Heart left ventricle (tissue), 16 donors: ENCODE results near the gene COL6A2. TPM values are rescaled to one million over a fixed set of nuclear protein-coding genes. Genes with fewer than 3 reads are reported as not detected.
A peak's percentile ranks its signal among the peaks of the same experiment; 100 is the strongest.
"Not testable (repeated sequence)": the region's sequence is repeated elsewhere in the genome, so short reads cannot be mapped to it uniquely, and the experiment has no call there.

Experiments used
- ATAC-seq, 4 donors: fragments of 200-7000 bp; cut with Tn5 transposase; one replicate each; pipeline ENCODE4 v1.9.1; 2020 to 2022; ENCODE audit warnings: moderate library complexity in 4 of 4, mild to moderate bottlenecking in 3 of 4, moderate number of reproducible peaks in 1 of 4
- DNase-seq, 5 donors: peaks; one replicate each; pipeline ENCODE4 v3.0.0-alpha.2; 2020
- H3K27ac ChIP-seq, 12 donors: fragments of 200-600 bp; sonication (generic) in 4 of 12; one replicate each; pipeline versions ENCODE4 v1.5.0 to v1.8.0; 2016 to 2022; ENCODE audit warnings: mild to moderate bottlenecking in 2 of 12
- H3K27me3 ChIP-seq, 9 donors: fragments of 200-600 bp; sonication (generic) in 2 of 9; one replicate each; pipeline versions ENCODE4 v1.5.1 to v1.8.0; 2016 to 2022; ENCODE audit warnings: mild to moderate bottlenecking in 3 of 9
- H3K36me3 ChIP-seq, 9 donors: fragments of 200-600 bp; sonication (generic) in 2 of 9; one replicate each; pipeline versions ENCODE4 v1.5.0 to v1.8.0; 2018 to 2022; ENCODE audit warnings: mild to moderate bottlenecking in 2 of 9
- H3K4me1 ChIP-seq, 12 donors: fragments of 200-600 bp; sonication (generic) in 4 of 12; one replicate each; pipeline versions ENCODE4 v1.5.0 to v1.8.0; 2016 to 2022; ENCODE audit warnings: mild to moderate bottlenecking in 3 of 12
- H3K4me3 ChIP-seq, 12 donors: fragments of 200-600 bp; sonication (generic) in 4 of 12; one replicate each; pipeline versions ENCODE4 v1.5.0 to v1.8.0; 2017 to 2022; ENCODE audit warnings: mild to moderate bottlenecking in 9 of 12, moderate library complexity in 4 of 12
- H3K9me3 ChIP-seq, 12 donors: fragments of 200-600 bp; sonication (generic) in 4 of 12; one replicate each; pipeline versions ENCODE4 v1.5.0 to v1.8.0; 2016 to 2022; ENCODE audit warnings: mild to moderate bottlenecking in 1 of 12
- CTCF ChIP-seq, 12 donors: fragments of 200-600 bp; sonication (generic) in 4 of 12; IDR thresholded peaks; one replicate each; pipeline versions ENCODE4 v1.5.0 to v1.8.0; 2018 to 2022; ENCODE audit warnings: antibody characterized with exemption in 12 of 12, mild to moderate bottlenecking in 5 of 12
- POLR2A ChIP-seq, 2 donors: fragments of 450-650 bp; IDR thresholded peaks; one replicate each; pipeline ENCODE4 v1.6.1; 2017; ENCODE audit warnings: antibody characterized with exemption in 2 of 2, mild to moderate bottlenecking in 2 of 2, moderate library complexity in 2 of 2
- WGBS, 4 donors: extraction: QIAGEN DNeasy Blood & Tissue Kit in 2 of 4; methylation state at CpG; one replicate each; pipeline versions ENCODE4 v1.1.5 to v1.1.7; 2013 to 2018; 5-methylcytosine and 5-hydroxymethylcytosine counted together
- intact Hi-C, 10 donors: fragments of 100-400 bp; cut with DNase I; formaldehyde crosslinking; loops; one replicate each; pipeline versions ENCODE4 v1.11.1 to v1.14.2; 2022
- polyA plus RNA-seq, 2 donors: library from polyadenylated mRNA; stranded (reverse); fragments of 200-250 nt; gene quantifications; one replicate each; pipeline ENCODE4 v1.2.3, GENCODE V29; 2013
- total RNA-seq, 9 donors: library from RNA; depleted of rRNA in 2 of 9; stranded (reverse); fragments of >200 nt in 2 of 9; fragmentation: NEBNext Ultra II Directional in 3 of 9; extraction: Animal tissue kit (Norgen Biotek cat#: 25700) in 3 of 9; gene quantifications; one replicate each; pipeline versions ENCODE4 v1.1.0 to v1.2.4, GENCODE V29; 2016 to 2023
- donor health status: ischemic (EF 13 %, LVEDD 7.1; RV severe dilation, severe dysfunction).
- donor health status: healthy with polysubstance abuse.
- donor health status: DM: no; HTN: yes; CAD: no.
- donor health status: DM: no; HTN: no; CAD: no.
- donor health status: ischemic (EF 25% LVEDD 6.9; RV normal size, moderate dysfunction).
- donor health status: ischemic (EF 25% LVEDD 5.7; RV mildly dilated, moderate dysfunction).
- donor health status: healthy.
- donor health status: DM: yes; HTN: yes; CAD: no.
- donor health status: ischemic (EF 35%, LVEDD 5.7; RV mildly dilated, moderate dysfunction).
- donor health status: nonischemic (EF 11% LVEDD 7.7; RV severe dilation, severe dysfunction).
- donor health status: DM: yes; HTN: yes; CAD: no.
- donor health status: PGD.
- donor health status: ischemic (EF 29% LVEDD 5.4; RV normal size, mild dysfunction).
- donor health status: nonischemic (EF 23%, LVEDD 6.1; RV moderate dilation, normal function).

COL6A2 gene
- total and polyA plus RNA-seq, 11 donors = 118 to 484 (median 158) TPM

- peak overlapping the region; percentile 39 to 92 (median 80) for H3K27ac ChIP-seq
- TF ChIP-seq POLR2A (IDR thresholded peaks at IDR 0.05) = no peak
- no peak for TF ChIP-seq CTCF (IDR thresholded peaks at IDR 0.05)
- peaks cover 0 to 44% (median 20%) of the 10 kb centered on the region in 12 donors for H3K4me1 ChIP-seq
- no peaks in the 10 kb centered on the region for H3K36me3 ChIP-seq
- peaks cover 0 to 11% (median 2%) of the 10 kb centered on the region in 12 donors for H3K9me3 ChIP-seq
- no peak overlapping the region for H3K4me3 ChIP-seq
- ATAC-seq (no peak), DNase-seq (no peak)
- intact Hi-C loops = loop anchor here in 1 of 10 donors (5.0 kb wide), 1 partner anchor 75 kb away; the partner anchor contains the start of gene COL6A1
- whole genome bisulfite sequencing, 4 donors = 73 to 83% (median 75%) methylated on average over 17 to 27 of the region's 27 CpGs
- peaks cover 0 to 6% (median 0%) of the 10 kb centered on the region in 9 donors for H3K27me3 ChIP-seq
Observed at GRCh38 chr21:46057111-46057709, 40.7 kb upstream of the COL6A2 start.

- peak overlapping the region in 8 of 12 donors; percentile 74 to 92 (median 80) for H3K27ac ChIP-seq
- peaks cover 0 to 44% (median 20%) of the 10 kb centered on the region in 12 donors for H3K4me1 ChIP-seq
- H3K4me3 ChIP-seq = no peak overlapping the region
- peaks cover 0 to 6% (median 0%) of the 10 kb centered on the region in 9 donors for H3K27me3 ChIP-seq
- ATAC-seq = no peak
- intact Hi-C loops = loop anchor here in 1 of 10 donors (5.0 kb wide), 1 partner anchor 75 kb away; the partner anchor contains the start of gene COL6A1
- DNase-seq = peak in 1 of 5 donors; percentile 52
- H3K36me3 ChIP-seq = no peaks in the 10 kb centered on the region
- TF ChIP-seq POLR2A (IDR thresholded peaks at IDR 0.05) (no peak), CTCF (IDR thresholded peaks at IDR 0.05) (no peak)
- WGBS, 4 donors = 86 to 94% (median 90%) methylated on average over 23 of the region's 23 CpGs
- H3K9me3 ChIP-seq = peaks cover 0 to 15% (median 2%) of the 10 kb centered on the region in 12 donors
Observed at GRCh38 chr21:46057710-46058241, 40.1 kb upstream of the COL6A2 start.

GRCh38 chr21:46058431-46059145 lies 39.3 kb upstream of the COL6A2 start:
- H3K4me1 ChIP-seq = peaks cover 0 to 44% (median 20%) of the 10 kb centered on the region in 12 donors
- H3K9me3 ChIP-seq = peaks cover 0 to 23% (median 3%) of the 10 kb centered on the region in 12 donors
- peak overlapping the region in 1 of 12 donors; percentile 92 for H3K27ac ChIP-seq
- ATAC-seq (no peak), DNase-seq (no peak)
- intact Hi-C loops = loop anchor here in 1 of 10 donors (5.0 kb wide), 1 partner anchor 76 kb away; the partner anchor contains the start of gene COL6A1
- WGBS, 4 donors = 89 to 96% (median 93%) methylated on average over 9 to 10 of the region's 10 CpGs
- H3K27me3 ChIP-seq = peaks cover 0 to 7% (median 0%) of the 10 kb centered on the region in 9 donors
- no peak for TF ChIP-seq CTCF (IDR thresholded peaks at IDR 0.05)
- no peak for TF ChIP-seq POLR2A (IDR thresholded peaks at IDR 0.05)
- H3K36me3 ChIP-seq = no peaks in the 10 kb centered on the region
- no peak overlapping the region for H3K4me3 ChIP-seq

- WGBS, 4 donors = 87 to 95% (median 92%) methylated on average over 10 to 12 of the region's 12 CpGs
- Histone ChIP-seq H3K4me1 (peaks cover 0 to 39% (median 20%) of the 10 kb centered on the region in 12 donors), H3K9me3 (peaks cover 0 to 25% (median 3%) of the 10 kb centered on the region in 12 donors), H3K27ac (peak overlapping the region in 1 of 12 donors; percentile 92), H3K27me3 (peaks cover 0 to 7% (median 0%) of the 10 kb centered on the region in 9 donors), H3K4me3 (no peak overlapping the region), H3K36me3 (no peaks in the 10 kb centered on the region)
- no peak for ATAC-seq
- no peak for DNase-seq
- TF ChIP-seq POLR2A (IDR thresholded peaks at IDR 0.05) (no peak), CTCF (IDR thresholded peaks at IDR 0.05) (no peak)
- intact Hi-C loops = loop anchor here in 1 of 10 donors (5.0 kb wide), 1 partner anchor 77 kb away; the partner anchor contains the start of gene COL6A1
Observed at GRCh38 chr21:46059195-46059594, 38.7 kb upstream of the COL6A2 start.

- ATAC-seq = not testable (repeated sequence)
- WGBS, 4 donors = 89 to 96% (median 92%) methylated on average over 21 of the region's 21 CpGs
- intact Hi-C loops = loop anchor here in 3 of 10 donors (1.0 to 10.0 kb wide), 3 partner anchors 23 to 85 kb away; partner anchors contain the start of gene COL6A1 (in 1 of the 3)
Observed at GRCh38 chr21:46059711-46060455, 38.0 kb upstream of the COL6A2 start.

More at GRCh38 chr21:46059711-46060455, 38.0 kb upstream of the COL6A2 start:
- not testable (repeated sequence) for H3K36me3 ChIP-seq, H3K27me3 ChIP-seq, H3K4me3 ChIP-seq
- Histone ChIP-seq H3K4me1 (peaks cover 0 to 37% (median 20%) of the 10 kb centered on the region in 12 donors), H3K27ac (peak overlapping the region; percentile 28 to 94 (median 80)), H3K9me3 (peaks cover 0 to 25% (median 3%) of the 10 kb centered on the region in 12 donors)
- peak in 1 of 5 donors; percentile 24 for DNase-seq
